Nephron progenitor cell (in vitro differentiated cells): ENCODE results near the gene UFSP1.

ENCODE experiments used
- DNase-seq: peaks from one replicate; pipeline ENCODE4 v3.0.0; 2021
- H3K27ac Mint-ChIP-seq: 2 replicates; pipeline ENCODE4 v1.8.0; 2021; ENCODE audit warnings: mild to moderate bottlenecking, moderate library complexity, mixed read lengths
- H3K27me3 Mint-ChIP-seq: 2 replicates; pipeline ENCODE4 v1.8.0; 2021; ENCODE audit warnings: mild to moderate bottlenecking, low read depth, mixed read lengths; ENCODE audit not compliant: poor library complexity
- H3K36me3 Mint-ChIP-seq: 2 replicates; pipeline ENCODE4 v1.8.0; 2021; ENCODE audit warnings: low read depth, mixed read lengths
- H3K4me1 Mint-ChIP-seq: 2 replicates; pipeline ENCODE4 v1.8.0; 2021; ENCODE audit warnings: mixed read lengths
- H3K4me3 Mint-ChIP-seq: 2 replicates; pipeline ENCODE4 v1.8.0; 2021; ENCODE audit warnings: mild to moderate bottlenecking, moderate library complexity, mixed read lengths
- H3K9me3 Mint-ChIP-seq: 2 replicates; pipeline ENCODE4 v1.8.0; 2021; ENCODE audit warnings: mild to moderate bottlenecking, moderate library complexity, mixed read lengths
- TF ChIP-seq, protein P1 (sequence below): fragments of 200-600 bp; sonication (generic); IDR thresholded peaks from 2 replicates; pipeline ENCODE4 v1.5.0; 2021; ENCODE audit warnings: antibody characterized with exemption

The UFSP1 gene

DNA sequence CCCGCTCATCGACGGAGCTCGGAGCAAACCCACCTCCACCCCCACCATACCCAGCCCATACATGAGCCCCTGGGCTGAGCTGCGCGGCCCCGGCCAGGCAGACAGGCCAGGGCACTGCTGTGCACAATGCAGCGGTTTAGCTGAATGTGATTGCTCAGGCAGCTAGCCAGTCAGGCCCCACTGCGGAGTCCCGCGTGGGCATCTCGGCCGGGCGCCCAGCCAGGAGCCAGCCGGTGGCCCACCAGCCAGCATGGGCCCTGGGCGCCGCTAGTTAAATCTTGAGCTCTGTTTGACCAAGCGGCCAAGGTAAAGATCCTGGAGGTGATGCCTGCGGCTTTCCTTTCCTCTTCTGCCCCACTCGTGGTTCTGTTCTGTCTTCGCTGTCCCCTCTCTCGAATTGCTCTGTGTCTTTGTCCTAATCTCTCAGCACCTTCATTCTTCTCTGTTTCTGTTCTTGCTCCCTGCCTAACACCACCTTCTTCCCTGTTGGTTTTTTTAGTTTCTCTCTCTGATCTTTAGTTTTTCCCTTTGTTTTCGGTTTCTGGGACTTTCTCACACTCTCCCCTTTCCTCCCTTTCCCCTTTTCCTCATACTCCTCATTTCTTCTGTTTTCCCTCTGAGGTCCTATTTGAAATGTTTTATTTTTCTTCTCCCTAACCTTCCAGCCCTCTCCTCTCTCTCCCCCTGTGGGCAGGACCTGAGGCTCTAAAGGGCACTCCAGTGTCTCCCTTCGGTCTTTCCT, 6.6 kb downstream of the UFSP1 start:
- Mint-ChIP-seq H3K36me3 (peaks cover 98% of the 10 kb centered on the region), H3K4me3 (peak overlapping the region; percentile 5)

DNA sequence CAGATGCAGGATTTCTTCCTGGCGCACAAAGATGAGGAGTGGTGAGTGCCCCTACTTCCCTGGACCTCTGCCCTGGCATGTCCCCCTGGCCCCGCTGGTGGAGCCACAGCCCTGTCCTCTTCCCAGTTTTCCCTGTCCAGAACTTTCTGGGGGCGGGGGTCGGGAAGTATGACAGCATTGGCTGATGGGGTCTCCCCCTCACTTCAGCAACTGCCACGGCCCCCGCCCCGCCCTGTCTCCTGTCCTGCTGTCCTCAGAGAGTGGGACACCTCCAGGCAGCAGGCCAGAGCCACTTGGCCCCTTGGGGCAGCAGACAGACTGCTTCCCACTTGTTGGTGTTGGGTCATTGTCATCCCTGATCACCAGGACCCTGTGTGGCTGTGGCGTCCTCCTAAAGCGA, 7.3 kb downstream of the UFSP1 start:
- Mint-ChIP-seq H3K4me1 (peaks cover 89% of the 10 kb centered on the region), H3K4me3 (no peak overlapping the region), H3K36me3 (peaks cover 95% of the 10 kb centered on the region), H3K9me3 (no peaks in the 10 kb centered on the region), H3K27ac (peak overlapping the region; percentile 85), H3K27me3 (peaks cover 2% of the 10 kb centered on the region)
- TF ChIP-seq, protein P1, sequence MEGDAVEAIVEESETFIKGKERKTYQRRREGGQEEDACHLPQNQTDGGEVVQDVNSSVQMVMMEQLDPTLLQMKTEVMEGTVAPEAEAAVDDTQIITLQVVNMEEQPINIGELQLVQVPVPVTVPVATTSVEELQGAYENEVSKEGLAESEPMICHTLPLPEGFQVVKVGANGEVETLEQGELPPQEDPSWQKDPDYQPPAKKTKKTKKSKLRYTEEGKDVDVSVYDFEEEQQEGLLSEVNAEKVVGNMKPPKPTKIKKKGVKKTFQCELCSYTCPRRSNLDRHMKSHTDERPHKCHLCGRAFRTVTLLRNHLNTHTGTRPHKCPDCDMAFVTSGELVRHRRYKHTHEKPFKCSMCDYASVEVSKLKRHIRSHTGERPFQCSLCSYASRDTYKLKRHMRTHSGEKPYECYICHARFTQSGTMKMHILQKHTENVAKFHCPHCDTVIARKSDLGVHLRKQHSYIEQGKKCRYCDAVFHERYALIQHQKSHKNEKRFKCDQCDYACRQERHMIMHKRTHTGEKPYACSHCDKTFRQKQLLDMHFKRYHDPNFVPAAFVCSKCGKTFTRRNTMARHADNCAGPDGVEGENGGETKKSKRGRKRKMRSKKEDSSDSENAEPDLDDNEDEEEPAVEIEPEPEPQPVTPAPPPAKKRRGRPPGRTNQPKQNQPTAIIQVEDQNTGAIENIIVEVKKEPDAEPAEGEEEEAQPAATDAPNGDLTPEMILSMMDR: no peak
- no peak for DNase-seq

More for the DNA sequence above, 6.6 kb downstream of the UFSP1 start:
- Mint-ChIP-seq H3K9me3 (no peaks in the 10 kb centered on the region), H3K4me1 (peaks cover 91% of the 10 kb centered on the region), H3K27me3 (peaks cover 2% of the 10 kb centered on the region), H3K27ac (peak overlapping the region; percentile 98)
- DNase-seq: no peak
- TF ChIP-seq, protein P1: no peak

DNA sequence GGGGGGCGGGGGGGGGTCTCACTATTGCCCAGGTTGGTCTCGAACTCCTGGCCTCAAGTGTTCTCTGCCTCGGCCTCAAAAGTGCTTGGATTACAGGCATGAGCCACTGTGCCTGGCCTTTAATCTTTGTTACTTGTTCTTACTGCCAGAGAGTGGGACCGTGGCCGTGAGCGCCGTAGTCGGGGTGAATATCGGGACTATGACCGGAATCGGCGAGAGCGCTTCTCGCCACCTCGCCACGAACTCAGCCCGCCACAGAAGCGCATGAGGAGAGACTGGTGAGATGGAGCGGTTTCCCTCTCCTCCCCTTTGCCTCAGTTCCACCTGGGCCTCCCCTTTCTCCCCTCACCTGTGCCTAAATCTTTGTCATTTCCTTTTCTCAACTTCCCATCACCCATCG, 8.4 kb downstream of the UFSP1 start:
- TF ChIP-seq, protein P1: no peak
- Mint-ChIP-seq H3K4me1 (peaks cover 87% of the 10 kb centered on the region), H3K27ac (peak overlapping the region; percentile 93), H3K36me3 (peaks cover 92% of the 10 kb centered on the region), H3K9me3 (no peaks in the 10 kb centered on the region), H3K27me3 (peaks cover 2% of the 10 kb centered on the region), H3K4me3 (no peak overlapping the region)
- no peak for DNase-seq

DNA sequence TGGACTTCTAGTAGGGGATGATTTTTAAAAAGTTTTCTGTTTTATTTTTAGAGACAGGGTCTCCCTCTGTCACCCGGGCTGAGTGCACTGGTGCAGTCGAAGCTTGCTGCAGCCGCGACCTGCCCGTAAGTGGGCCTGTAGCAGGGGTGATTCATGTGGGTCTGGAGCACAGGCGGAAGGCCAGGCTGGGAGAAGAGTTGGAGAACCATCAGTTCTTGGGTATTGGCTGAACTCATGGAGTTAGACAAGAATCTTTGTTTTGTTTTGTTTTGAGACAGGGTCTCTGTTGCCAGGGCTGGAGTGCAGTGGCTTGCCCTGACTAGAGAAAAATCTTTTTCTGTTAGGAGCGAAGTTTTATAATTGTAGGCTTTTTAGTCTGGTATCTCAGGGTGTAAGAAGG, 8.9 kb downstream of the UFSP1 start:
- H3K9me3 Mint-ChIP-seq: no peaks in the 10 kb centered on the region
- no peak for DNase-seq

DNA sequence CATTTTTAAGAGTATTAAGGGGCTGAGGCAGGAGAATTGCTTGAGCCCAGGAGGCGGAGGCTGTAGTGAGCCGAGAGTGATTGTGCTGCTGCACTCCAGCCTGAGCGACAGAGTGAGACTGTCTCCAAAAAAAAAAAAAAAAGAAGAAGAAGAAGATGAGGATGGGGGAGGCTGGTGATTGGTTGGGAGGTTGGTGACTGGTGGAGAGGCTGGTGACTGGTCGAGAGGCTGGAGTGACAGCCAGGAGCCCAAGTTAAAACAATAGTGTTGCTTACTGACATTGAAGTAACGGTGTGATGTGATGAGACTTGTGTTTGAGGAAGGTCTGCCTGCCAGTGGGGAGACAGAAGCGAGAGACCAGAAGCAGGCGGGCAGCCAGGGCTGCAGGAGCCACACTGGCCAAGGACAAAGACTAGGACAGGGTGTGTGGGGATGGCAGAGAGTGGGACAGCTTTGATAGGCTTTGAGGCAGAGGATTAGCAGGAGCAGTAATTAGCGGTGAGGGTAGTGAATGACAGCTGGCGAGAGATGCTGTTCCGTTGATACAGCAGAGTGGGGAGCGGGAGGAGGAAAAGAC, 9.7 kb downstream of the UFSP1 start:
- H3K9me3 Mint-ChIP-seq: no peaks in the 10 kb centered on the region
- H3K4me3 Mint-ChIP-seq: peak overlapping the region; percentile 21
- peaks cover 93% of the 10 kb centered on the region for H3K36me3 Mint-ChIP-seq
- DNase-seq: no peak
- peak overlapping the region; percentile 96 for H3K27ac Mint-ChIP-seq
- TF ChIP-seq, protein P1: no peak
- H3K4me1 Mint-ChIP-seq: peaks cover 87% of the 10 kb centered on the region
- peaks cover 2% of the 10 kb centered on the region for H3K27me3 Mint-ChIP-seq

More for the DNA sequence above, 8.9 kb downstream of the UFSP1 start:
- TF ChIP-seq, protein P1: no peak
- H3K4me1 Mint-ChIP-seq: peaks cover 87% of the 10 kb centered on the region
- peak overlapping the region; percentile 93 for H3K27ac Mint-ChIP-seq
- peaks cover 2% of the 10 kb centered on the region for H3K27me3 Mint-ChIP-seq
- no peak overlapping the region for H3K4me3 Mint-ChIP-seq
- peaks cover 90% of the 10 kb centered on the region for H3K36me3 Mint-ChIP-seq
